ENCODE data around the gene SRPK1.
"Not testable (repeated sequence)": the region's sequence is repeated elsewhere in the genome, so short reads cannot be mapped to it uniquely, and the experiment has no call there.

Gene SRPK1

DNA sequence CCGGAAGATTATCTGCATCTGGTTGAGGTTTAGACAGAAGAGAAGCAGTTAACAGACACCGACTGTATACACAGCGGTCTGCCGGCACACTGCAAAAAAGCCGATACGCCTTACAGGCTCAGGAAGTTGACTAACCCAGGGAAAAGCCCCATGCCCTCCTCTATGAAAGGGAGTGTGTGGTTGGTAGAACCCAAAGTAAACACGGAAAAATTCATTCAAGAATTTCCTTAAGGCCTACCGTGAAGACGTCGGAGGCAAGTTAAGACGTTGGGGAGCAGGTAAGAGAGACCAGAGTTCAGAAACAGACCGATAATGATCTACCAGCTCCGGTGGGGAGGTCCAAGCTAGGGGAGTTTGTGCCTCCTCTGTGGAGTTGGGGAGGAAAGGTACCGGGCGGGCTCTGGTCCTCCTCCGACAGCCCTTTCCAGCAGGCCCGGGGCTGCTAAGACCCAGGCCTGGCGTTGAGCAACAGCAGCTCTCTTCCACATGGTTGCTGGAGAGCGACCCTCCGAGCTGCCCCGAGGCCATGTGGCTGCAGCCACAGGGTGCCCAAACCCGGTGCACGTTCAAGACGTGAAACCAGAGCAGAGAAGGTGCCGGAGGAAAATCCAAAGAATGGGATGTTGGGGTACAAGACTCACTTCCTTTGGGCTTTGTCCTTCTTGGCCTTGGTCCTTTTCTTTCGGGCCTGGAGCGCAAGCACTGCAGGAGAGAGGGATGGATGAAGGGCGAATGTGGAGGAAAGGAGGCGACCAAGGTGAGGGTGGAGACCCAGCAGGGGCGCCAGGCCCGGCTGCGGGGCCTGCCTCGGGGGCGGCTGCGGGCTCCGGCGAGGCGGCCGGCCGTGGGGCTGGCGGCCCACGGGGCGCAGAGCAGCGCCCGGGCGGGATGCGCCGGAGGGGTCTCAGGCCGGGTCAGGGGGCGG lies 809 bp downstream of the SRPK1 start:
- TF ChIP-seq, protein P1, sequence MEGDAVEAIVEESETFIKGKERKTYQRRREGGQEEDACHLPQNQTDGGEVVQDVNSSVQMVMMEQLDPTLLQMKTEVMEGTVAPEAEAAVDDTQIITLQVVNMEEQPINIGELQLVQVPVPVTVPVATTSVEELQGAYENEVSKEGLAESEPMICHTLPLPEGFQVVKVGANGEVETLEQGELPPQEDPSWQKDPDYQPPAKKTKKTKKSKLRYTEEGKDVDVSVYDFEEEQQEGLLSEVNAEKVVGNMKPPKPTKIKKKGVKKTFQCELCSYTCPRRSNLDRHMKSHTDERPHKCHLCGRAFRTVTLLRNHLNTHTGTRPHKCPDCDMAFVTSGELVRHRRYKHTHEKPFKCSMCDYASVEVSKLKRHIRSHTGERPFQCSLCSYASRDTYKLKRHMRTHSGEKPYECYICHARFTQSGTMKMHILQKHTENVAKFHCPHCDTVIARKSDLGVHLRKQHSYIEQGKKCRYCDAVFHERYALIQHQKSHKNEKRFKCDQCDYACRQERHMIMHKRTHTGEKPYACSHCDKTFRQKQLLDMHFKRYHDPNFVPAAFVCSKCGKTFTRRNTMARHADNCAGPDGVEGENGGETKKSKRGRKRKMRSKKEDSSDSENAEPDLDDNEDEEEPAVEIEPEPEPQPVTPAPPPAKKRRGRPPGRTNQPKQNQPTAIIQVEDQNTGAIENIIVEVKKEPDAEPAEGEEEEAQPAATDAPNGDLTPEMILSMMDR (IDR thresholded peaks at IDR 0.05; ENCODE audit: low read length, missing control alignments): no peak
- peak; percentile 70 for DNase-seq (ENCODE audit: low read depth)
- peak overlapping the region; percentile 72 for H3K4me3 ChIP-seq (replicated peaks; ENCODE audit: low read depth, low read length)

DNA sequence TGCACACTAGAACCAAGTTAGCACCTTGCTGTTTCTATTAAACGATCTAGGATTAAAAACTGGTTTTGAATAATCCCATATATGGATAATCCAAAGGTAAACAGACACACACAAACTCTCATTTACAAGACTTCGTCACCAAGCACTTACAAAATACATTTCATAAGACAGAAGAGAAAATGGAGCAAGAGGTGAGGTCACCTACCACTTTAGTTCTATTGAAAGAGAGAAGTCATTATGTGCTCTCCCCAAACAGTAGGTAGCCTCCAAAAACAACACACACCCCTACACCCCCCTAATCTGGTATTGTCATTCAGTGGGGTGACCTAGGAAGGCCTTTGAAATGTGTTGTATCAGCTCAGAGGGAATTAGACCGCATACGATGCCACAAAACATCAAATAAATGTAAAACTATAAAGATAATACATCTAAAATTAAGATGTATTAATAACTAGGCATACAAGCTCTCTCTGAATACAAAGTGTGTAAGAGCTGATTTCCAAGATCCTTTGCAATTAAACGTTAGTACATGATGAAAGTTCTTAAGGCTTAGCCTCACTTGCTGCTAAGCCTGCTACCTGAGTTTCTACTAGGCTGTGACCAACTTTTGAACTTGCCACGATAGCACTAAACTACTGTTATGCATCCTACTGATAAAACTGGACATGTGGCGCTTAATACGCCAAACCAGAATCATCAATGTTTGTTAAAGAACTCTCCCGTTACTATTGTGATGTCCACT lies 1.6 kb downstream of the SRPK1 start:
- peak; percentile 52 for DNase-seq (ENCODE audit: low read depth)
- peak overlapping the region; percentile 72 for H3K4me3 ChIP-seq (replicated peaks; ENCODE audit: low read depth, low read length)
- TF ChIP-seq, protein P1 (IDR thresholded peaks at IDR 0.05; ENCODE audit: low read length, missing control alignments): no peak

DNA sequence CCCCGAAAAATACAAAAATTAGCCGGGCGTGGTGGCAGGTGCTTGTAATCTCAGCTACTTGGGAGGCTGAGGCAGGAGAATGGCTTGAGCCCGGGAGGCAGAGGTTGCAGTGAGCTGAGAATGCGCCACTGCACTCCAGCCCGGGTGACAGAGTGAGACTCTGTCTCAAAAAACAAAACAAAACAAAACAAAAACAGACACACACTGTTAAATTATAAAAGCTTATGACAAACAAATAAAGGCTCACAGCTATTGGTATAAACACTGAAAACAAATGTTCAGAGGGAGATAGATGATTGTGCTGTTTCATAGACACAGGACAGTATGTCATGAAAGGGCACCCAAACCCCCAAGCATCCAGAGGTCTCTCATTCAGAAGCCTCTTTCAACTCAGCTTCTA lies 4.0 kb downstream of the SRPK1 start:
- not testable (repeated sequence) for DNase-seq (ENCODE audit: low read depth); H3K4me3 ChIP-seq (replicated peaks; ENCODE audit: low read depth, low read length)

DNA sequence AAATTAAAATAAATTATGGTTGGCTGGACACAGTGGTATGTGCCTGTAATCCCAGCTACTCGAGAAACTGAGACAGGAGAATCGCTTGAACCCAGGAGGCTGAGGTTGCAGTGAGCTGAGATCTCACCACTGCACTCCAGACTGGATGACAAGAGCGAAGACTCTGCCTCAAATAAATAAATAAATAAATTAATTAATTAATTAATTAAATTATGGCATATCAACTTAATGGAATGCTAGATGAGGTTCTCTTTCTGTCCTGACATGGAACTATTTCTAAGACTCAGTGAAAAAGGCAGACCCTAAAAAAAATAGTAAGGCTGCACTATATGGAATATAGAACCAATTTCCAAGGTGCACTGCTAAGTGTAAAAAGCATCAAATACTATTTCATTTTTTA lies 4.8 kb downstream of the SRPK1 start:
- no peak for DNase-seq (ENCODE audit: low read depth)

DNA sequence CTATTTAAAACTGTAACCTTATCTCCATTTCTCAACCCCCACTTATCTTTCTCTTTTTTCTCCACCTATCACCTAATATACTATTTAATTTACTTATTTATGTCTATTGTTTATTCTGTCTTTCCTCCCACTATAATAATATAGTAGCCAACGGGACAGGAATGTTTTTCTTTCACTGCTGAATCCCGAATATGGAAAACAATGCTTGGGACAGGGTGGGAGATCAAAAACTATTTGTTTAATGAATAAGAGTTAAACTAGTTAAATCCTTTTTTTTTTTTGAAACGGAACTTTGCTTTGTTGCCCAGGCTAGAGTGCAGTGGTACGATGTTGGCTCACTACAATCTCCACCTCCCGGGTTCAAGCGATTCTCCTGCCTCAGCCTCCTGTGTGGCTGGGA lies 6.4 kb downstream of the SRPK1 start:
- no peak for DNase-seq (ENCODE audit: low read depth)
- TF ChIP-seq, protein P1 (IDR thresholded peaks at IDR 0.05; ENCODE audit: low read length, missing control alignments): no peak
- no peak overlapping the region for H3K4me3 ChIP-seq (replicated peaks; ENCODE audit: low read depth, low read length)

More for the DNA sequence above, 4.8 kb downstream of the SRPK1 start:
- no peak overlapping the region for H3K4me3 ChIP-seq (replicated peaks; ENCODE audit: low read depth, low read length)
- TF ChIP-seq, protein P1 (IDR thresholded peaks at IDR 0.05; ENCODE audit: low read length, missing control alignments): no peak

DNA sequence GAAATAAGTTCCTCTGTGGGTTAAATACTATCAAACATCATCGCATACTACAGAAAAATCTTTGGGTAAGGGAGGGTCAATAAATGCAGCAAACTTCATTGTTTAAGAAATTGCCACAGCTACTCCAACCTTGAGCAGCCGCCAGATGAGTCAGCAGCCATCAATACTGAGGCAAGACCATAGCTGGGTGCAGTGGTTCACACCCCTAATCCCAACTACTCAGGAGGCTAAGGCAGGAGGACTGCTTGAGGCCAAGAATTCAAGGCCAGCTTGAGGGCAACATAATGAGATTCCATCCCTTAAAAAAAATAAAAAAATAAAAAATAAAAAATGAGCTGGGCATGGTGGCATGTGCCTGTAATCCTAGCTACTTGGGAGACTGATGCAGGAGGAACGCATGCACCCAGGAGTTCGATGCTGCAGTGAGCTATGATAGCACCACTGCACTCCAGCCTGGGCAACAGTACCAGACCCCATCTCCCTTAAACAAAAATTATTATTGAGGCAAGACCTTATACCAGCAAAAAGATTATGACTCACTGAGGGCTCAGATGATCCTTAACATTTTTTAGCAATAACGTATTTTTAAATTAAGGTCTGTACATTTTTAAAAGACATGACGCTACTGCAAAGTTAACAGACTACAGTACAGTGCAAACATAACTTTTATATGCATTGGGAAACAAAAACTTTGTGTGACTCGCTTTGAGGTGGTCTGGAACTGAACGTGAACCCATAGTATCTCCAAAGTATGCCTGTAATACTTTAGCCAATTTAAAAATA lies 8.8 kb downstream of the SRPK1 start:
- H3K4me3 ChIP-seq (replicated peaks; ENCODE audit: low read depth, low read length): no peak overlapping the region
- peak; percentile 41 for DNase-seq (ENCODE audit: low read depth)
- TF ChIP-seq, protein P1 (IDR thresholded peaks at IDR 0.05; ENCODE audit: low read length, missing control alignments): no peak

DNA sequence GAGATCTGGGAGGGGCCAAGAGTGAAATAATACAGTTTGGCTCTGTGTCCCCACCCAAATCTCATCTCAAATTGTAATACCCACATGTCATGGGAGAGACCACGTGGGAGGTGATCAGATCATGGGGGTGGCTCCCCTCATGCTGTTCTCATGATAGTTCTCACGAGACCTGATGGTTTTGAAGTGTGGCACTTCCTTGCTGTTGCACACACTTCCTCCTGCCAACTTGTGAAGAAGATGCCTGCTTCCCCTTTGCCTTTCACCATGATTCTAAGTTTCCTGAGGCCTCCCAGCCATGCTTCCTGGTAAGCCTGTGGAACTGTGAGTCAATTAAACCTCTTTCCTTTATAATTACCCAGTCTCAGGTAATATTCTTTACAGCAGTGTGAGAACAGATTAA lies 11.3 kb downstream of the SRPK1 start:
- not testable (repeated sequence) for DNase-seq (ENCODE audit: low read depth); H3K4me3 ChIP-seq (replicated peaks; ENCODE audit: low read depth, low read length)

DNA sequence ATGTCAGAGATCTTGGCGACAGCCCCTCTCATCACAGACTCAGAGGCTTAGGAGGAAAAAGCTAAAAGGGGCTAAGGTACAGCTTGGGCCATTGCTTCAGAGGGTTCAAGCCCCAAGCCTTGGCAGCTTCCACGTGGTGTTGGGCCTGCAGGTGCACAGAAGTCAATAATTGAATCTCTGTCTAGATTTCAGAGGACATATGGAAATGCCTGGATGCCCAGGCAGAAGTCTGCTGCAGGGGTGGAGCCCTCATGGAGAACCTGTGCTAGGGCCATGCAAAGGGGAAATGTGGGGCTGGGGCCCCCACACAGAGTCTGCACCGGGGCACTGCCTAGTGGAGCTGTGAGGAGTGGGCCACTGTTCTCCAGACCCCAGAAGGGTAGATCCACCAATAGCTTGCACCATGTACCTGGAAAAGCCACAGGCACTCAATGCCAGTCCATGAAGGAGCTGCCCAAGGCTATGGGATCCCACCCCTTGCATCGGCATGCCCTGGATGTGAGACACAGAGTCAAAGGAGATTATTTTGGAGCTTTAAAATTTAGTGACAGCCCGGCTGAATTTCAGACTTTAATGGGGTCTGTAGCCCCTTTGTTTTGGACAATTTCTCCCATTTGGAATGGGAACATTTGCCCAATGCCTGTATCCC lies 12.0 kb downstream of the SRPK1 start:
- DNase-seq (ENCODE audit: low read depth); H3K4me3 ChIP-seq (replicated peaks; ENCODE audit: low read depth, low read length): not testable (repeated sequence)

All from fibroblast of pulmonary artery (primary cell).